Muscle of leg (tissue), 9 donors: ENCODE measurements around the gene AMER1. TPM values are rescaled to one million over a fixed set of nuclear protein-coding genes. Genes with fewer than 3 reads are reported as not detected.

Source experiments
- polyA plus RNA-seq, 8 donors: library from polyadenylated mRNA; unstranded; fragments of 120-200 nt; gene quantifications; one replicate each; pipeline versions ENCODE4 v1.2.1 to v1.2.3, GENCODE V29; 2013; ENCODE audit warnings: inconsistent platforms in 1 of 8, low replicate concordance in 1 of 8; ENCODE audit not compliant: insufficient read length in 8 of 8, insufficient read depth in 1 of 8
- total RNA-seq: library from RNA; stranded (reverse); fragments of 120-200 nt; gene quantifications from one replicate; pipeline ENCODE4 v1.2.4, GENCODE V29; 2013

AMER1 gene
- total and polyA plus RNA-seq, 9 donors = 5.2 to 6.9 (median 6.2) TPM

Other genes starting within 250 kb of the AMER1 start
- gene ASB12, start 24.9 kb upstream of the AMER1 start, total RNA-seq = 9.5 TPM
- gene ASB12, start 24.9 kb upstream of the AMER1 start, polyA plus RNA-seq = 10 to 100 TPM; 12.0 to 22.3 (median 19.3) TPM
- 2.0 TPM for gene MTMR8, start 189.7 kb upstream of the AMER1 start, total RNA-seq
- gene MTMR8, start 189.7 kb upstream of the AMER1 start, polyA plus RNA-seq = 1 to 10 TPM in 7 of 8 donors, under 1 TPM in 1; 0.94 to 1.9 (median 1.3) TPM